ENCODE measurements around the gene COL4A2.

The COL4A2 gene

GRCh38 chr13:110430391-110431336 lies 123.6 kb downstream of the COL4A2 start:
- Histone ChIP-seq H3K4me1 (ENCODE audit: insufficient read depth, low read length, severe bottlenecking) (no peaks in the 10 kb centered on the region), H3K9me2 (ENCODE audit: low read depth, low read length) (no peaks in the 10 kb centered on the region), H3K36me3 (ENCODE audit: insufficient read depth, low read length) (no peaks in the 10 kb centered on the region), H3F3A (ENCODE audit: insufficient read depth, low read length) (no peaks in the 10 kb centered on the region), H2AFZ (ENCODE audit: low read length) (no peak overlapping the region), H3K4me2 (ENCODE audit: low read length) (no peak overlapping the region), H4K20me1 (ENCODE audit: insufficient read depth, low read length) (no peaks in the 10 kb centered on the region), H3K27me3 (ENCODE audit: insufficient read depth, low read length) (peaks cover 11% of the 10 kb centered on the region; the same call in 1 of the 2 replicates), H3K9me3 (ENCODE audit: low read length) (no peaks in the 10 kb centered on the region), H3K79me2 (ENCODE audit: insufficient read depth, low read length) (no peaks in the 10 kb centered on the region), H3K27ac (ENCODE audit: low read depth, low read length, poor library complexity, severe bottlenecking) (no peak overlapping the region), H3K4me3 (ENCODE audit: low read depth, low read length, poor library complexity, severe bottlenecking) (no peak overlapping the region), H3K9ac (ENCODE audit: low read length) (no peak overlapping the region)
- TF ChIP-seq EZH2 (IDR thresholded peaks at IDR 0.05; ENCODE audit: borderline replicate concordance, low read length) (no peak), CTCF (IDR thresholded peaks at IDR 0.05; ENCODE audit: low read length) (no peak)

DNA sequence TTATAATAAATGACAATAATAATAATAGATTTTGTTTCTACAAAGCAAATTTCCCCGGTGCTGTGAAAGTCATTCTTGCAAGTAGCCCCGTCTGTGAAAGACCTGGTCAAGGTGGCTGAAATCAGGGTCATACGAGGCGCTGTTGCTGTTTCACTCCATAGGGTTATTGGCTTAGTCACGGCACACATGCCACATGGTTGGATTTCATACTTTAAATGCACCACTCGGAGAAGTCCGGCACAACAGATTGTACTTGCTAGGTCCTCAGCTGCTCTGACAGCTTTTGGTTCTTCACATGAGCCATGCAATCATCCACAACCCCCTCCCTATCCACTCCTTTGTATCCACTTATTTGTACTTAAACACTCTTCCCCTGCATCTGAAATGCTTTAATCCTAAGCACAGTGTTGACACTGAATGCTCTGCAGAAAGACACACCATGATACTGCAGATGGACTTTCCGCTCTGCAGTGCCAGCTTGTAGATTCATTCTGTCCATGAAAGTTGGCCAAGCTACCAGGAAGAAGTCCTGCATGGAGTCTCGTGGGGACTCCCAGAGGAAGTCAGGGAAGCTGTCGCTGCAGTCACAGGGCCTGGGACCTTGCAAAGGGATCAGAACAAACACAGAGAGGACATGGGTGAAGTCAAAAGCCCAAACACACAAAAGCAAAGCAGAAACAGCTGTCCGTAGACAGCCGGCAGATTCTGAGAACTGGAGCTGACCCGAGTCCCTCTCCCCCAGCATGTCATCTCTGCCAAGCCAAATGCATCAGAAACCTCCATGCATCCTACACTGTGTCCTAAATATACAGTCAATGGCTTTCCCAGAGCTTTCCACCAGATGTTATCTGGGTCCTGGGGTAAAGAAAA lies 124.6 kb downstream of the COL4A2 start:
- Histone ChIP-seq H3K4me2 (ENCODE audit: low read length) (no peak overlapping the region), H3K79me2 (ENCODE audit: insufficient read depth, low read length) (no peaks in the 10 kb centered on the region), H3K4me3 (ENCODE audit: low read depth, low read length, poor library complexity, severe bottlenecking) (no peak overlapping the region), H3F3A (ENCODE audit: insufficient read depth, low read length) (no peaks in the 10 kb centered on the region), H2AFZ (ENCODE audit: low read length) (no peak overlapping the region), H3K36me3 (ENCODE audit: insufficient read depth, low read length) (no peaks in the 10 kb centered on the region), H4K20me1 (ENCODE audit: insufficient read depth, low read length) (no peaks in the 10 kb centered on the region), H3K9ac (ENCODE audit: low read length) (no peak overlapping the region), H3K4me1 (ENCODE audit: insufficient read depth, low read length, severe bottlenecking) (no peaks in the 10 kb centered on the region), H3K9me2 (ENCODE audit: low read depth, low read length) (no peaks in the 10 kb centered on the region), H3K9me3 (ENCODE audit: low read length) (no peaks in the 10 kb centered on the region), H3K27ac (ENCODE audit: low read depth, low read length, poor library complexity, severe bottlenecking) (no peak overlapping the region), H3K27me3 (ENCODE audit: insufficient read depth, low read length) (peaks cover 11% of the 10 kb centered on the region; the same call in 1 of the 2 replicates)
- TF ChIP-seq EZH2 (IDR thresholded peaks at IDR 0.05; ENCODE audit: borderline replicate concordance, low read length) (no peak), CTCF (IDR thresholded peaks at IDR 0.05; ENCODE audit: low read length) (no peak)

DNA sequence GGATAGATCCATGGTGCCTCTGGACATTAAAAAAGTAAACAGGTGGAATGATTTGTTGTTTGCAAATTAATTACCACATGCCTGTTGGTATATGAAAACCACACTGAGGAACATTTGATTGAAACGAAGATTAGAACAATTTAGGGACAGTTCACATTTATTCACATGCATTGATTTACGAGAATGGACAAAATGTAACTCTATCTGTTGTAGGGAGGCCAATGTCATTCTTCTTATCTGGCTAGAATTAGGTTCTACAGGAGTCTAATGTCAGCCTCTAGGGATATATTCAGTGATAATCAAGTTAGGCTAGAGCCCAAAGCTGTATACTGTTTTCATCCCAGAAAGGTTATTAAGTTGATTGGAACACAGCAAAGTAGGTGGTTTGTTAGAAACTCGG lies 125.4 kb downstream of the COL4A2 start:
- Histone ChIP-seq H2AFZ (ENCODE audit: low read length) (no peak overlapping the region), H3K9me2 (ENCODE audit: low read depth, low read length) (no peaks in the 10 kb centered on the region), H3K9ac (ENCODE audit: low read length) (no peak overlapping the region), H3K9me3 (ENCODE audit: low read length) (no peaks in the 10 kb centered on the region), H3K36me3 (ENCODE audit: insufficient read depth, low read length) (no peaks in the 10 kb centered on the region), H3F3A (ENCODE audit: insufficient read depth, low read length) (no peaks in the 10 kb centered on the region), H3K27me3 (ENCODE audit: insufficient read depth, low read length) (peaks cover 11% of the 10 kb centered on the region; the same call in 1 of the 2 replicates), H3K4me2 (ENCODE audit: low read length) (no peak overlapping the region), H3K4me1 (ENCODE audit: insufficient read depth, low read length, severe bottlenecking) (no peaks in the 10 kb centered on the region), H3K27ac (ENCODE audit: low read depth, low read length, poor library complexity, severe bottlenecking) (no peak overlapping the region), H4K20me1 (ENCODE audit: insufficient read depth, low read length) (no peaks in the 10 kb centered on the region), H3K4me3 (ENCODE audit: low read depth, low read length, poor library complexity, severe bottlenecking) (no peak overlapping the region), H3K79me2 (ENCODE audit: insufficient read depth, low read length) (no peaks in the 10 kb centered on the region)
- TF ChIP-seq CTCF (IDR thresholded peaks at IDR 0.05; ENCODE audit: low read length) (no peak), EZH2 (IDR thresholded peaks at IDR 0.05; ENCODE audit: borderline replicate concordance, low read length) (no peak)
